GM19193 (cell line): Measurements from ENCODE around the gene ATP5MC3.

ENCODE experiments used
- POLR2A ChIP-seq: IDR thresholded peaks from 4 replicates; pipeline ENCODE4 v1.6.1; 2011; ENCODE audit not compliant: insufficient read depth, insufficient read length; ENCODE audit errors: extremely low read depth

ATP5MC3 gene

GRCh38 chr2:175181104-175181876 is at the start of gene ATP5MC3:
Gene ATP5MC3, minus strand, starts transcription at chr2:175181710. Its CDS starts 317 bp downstream, at chr2:175181393.
- TF ChIP-seq POLR2A = peak; percentile 95

- no peak for TF ChIP-seq POLR2A
Measured at GRCh38 chr2:175228179-175228578, 46.7 kb upstream of the ATP5MC3 start.

GRCh38 chr2:175227393-175227792 is 45.9 kb upstream of the ATP5MC3 start:
- TF ChIP-seq POLR2A = no peak

GRCh38 chr2:175220075-175220474 is 38.6 kb upstream of the ATP5MC3 start:
- TF ChIP-seq POLR2A = no peak

- no peak for TF ChIP-seq POLR2A
Measured at GRCh38 chr2:175218551-175218950, 37.0 kb upstream of the ATP5MC3 start.

- TF ChIP-seq POLR2A = no peak
Measured at GRCh38 chr2:175207741-175208438, 26.4 kb upstream of the ATP5MC3 start.

- no peak for TF ChIP-seq POLR2A
Measured at GRCh38 chr2:175206866-175207265, 25.4 kb upstream of the ATP5MC3 start.

- no peak for TF ChIP-seq POLR2A
Measured at GRCh38 chr2:175205523-175205922, 24.0 kb upstream of the ATP5MC3 start.

GRCh38 chr2:175203621-175204496 is 22.3 kb upstream of the ATP5MC3 start:
- no peak for TF ChIP-seq POLR2A

- TF ChIP-seq POLR2A = no peak
Measured at GRCh38 chr2:175195012-175195411, 13.5 kb upstream of the ATP5MC3 start.

GRCh38 chr2:175188761-175189160 is 7.3 kb upstream of the ATP5MC3 start:
- no peak for TF ChIP-seq POLR2A

GRCh38 chr2:175187378-175187777 is 5.9 kb upstream of the ATP5MC3 start:
- TF ChIP-seq POLR2A = no peak

GRCh38 chr2:175183674-175184073 is 2.2 kb upstream of the ATP5MC3 start:
- TF ChIP-seq POLR2A = no peak

- TF ChIP-seq POLR2A = no peak
Measured at GRCh38 chr2:175181877-175182308, 383 bp upstream of the ATP5MC3 start.

GRCh38 chr2:175180701-175181103 is 808 bp downstream of the ATP5MC3 start:
- no peak for TF ChIP-seq POLR2A
